Adrenal gland (tissue), 5 donors: ENCODE data around the gene SMARCD3.

Experiments
- CTCF ChIP-seq, 6 experiments: fragments of 450-650 bp in 4 of 6; fragments of 200-600 bp in 2 of 6; sonication (generic) in 1 of 6; IDR thresholded peaks; 1 replicate in 5 of 6; 2 replicates in 1 of 6; pipeline versions ENCODE4 v1.5.1 to v1.8.0; 2016 to 2021; ENCODE audit warnings: antibody characterized with exemption in 6 of 6, mild to moderate bottlenecking in 2 of 6, moderate library complexity in 1 of 6
- POLR2A ChIP-seq, 2 donors: fragments of 450-650 bp; IDR thresholded peaks; one replicate each; pipeline ENCODE4 v1.6.1; 2017; ENCODE audit warnings: antibody characterized with exemption in 2 of 2, mild to moderate bottlenecking in 2 of 2, moderate library complexity in 1 of 2
- donor health status: DM: no; HTN: no; CAD: no.

GRCh38 chr7:151272877-151273276 is 24.4 kb upstream of the SMARCD3 start:
- TF ChIP-seq CTCF (IDR thresholded peaks at IDR 0.05), result no peak
- TF ChIP-seq POLR2A (IDR thresholded peaks at IDR 0.05), result no peak
